AG09309 (cell line): ENCODE data around the gene CABLES2.

Experiments
- DNase-seq: peaks from one replicate; pipeline ENCODE4 v3.0.0-alpha.2; 2010; ENCODE audit warnings: low read depth
- H3K4me3 ChIP-seq: 2 replicates; pipeline ENCODE4 v1.5.1; 2011; ENCODE audit warnings: mild to moderate bottlenecking, low read depth, low read length, moderate library complexity; ENCODE audit not compliant: control insufficient read depth
- CTCF ChIP-seq: IDR thresholded peaks from 2 replicates; pipeline ENCODE4 v1.5.1; 2011; ENCODE audit warnings: mild to moderate bottlenecking, low read depth, low read length, inconsistent platforms; ENCODE audit not compliant: insufficient read depth, control insufficient read depth; ENCODE audit errors: missing control alignments

CABLES2 gene

DNA sequence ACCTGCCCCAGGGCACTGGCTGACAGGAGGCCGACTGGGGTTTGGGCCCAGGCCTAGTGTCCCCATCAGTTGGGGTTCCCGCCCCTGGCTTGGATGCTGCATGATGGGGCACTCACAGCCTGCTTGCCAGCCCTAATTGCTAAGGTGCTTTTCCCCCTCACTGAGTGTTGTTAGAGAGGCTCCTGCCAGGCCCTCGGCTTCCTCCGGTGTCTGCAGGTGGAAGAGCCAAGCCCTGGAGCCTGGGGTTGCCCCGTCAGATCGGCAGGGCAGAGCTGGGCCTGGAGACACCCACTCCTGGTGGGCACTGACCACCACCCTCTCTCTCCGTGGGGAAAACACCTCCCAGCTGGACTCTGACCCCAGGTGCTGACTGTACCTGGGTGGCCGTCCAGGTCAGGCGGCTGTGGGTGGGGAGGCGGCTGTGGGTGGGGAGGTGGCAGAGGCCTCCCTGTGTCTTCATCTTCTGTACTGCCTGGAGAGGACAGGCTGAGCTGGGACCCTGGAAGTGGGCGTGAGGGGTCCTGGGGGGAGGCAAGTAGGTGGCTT lies 6.0 kb upstream of the CABLES2 start:
- TF ChIP-seq CTCF: no peak
- H3K4me3 ChIP-seq: no peak overlapping the region
- DNase-seq: no peak

DNA sequence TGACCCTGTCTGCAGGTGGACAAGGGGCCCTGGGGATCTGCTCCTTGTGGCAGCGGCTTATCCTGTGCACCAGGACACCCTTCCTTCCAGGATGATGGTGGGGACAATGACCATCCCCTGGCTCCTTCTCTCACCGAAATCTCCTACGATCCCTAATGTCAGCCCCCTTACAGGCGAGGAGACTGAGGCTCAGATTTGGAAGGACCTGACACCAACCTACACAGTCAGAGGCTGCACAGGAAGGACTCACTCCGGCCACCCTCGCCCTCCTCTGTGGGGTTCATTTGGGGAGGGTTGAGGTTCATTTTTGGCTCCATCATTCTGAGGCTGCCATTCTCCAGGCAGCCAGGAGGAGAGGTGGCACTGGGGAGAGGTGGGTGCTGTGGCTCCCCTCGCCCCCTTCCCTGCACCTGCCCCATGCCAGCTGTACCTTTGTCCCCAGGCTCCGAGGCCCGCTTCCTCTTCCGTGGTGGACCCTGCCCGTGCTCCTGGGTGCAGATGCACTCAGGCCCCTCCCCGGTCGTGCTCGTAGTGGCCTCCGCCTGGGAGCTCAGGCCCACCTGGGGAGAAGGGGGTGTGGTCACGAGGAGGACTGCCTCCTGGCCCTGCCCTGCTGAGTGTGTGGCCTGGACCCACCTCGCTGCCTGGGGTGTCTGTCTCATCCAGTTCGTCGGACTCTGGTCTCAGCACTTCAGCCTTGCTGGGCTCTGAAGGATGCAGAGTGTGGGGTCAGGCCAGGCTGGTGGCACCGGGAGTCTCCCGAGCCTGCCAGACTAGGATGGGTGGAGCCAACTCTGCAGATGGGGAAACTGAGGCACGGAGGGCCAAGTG lies 5.3 kb upstream of the CABLES2 start:
- TF ChIP-seq CTCF: no peak
- no peak overlapping the region for H3K4me3 ChIP-seq
- no peak for DNase-seq

DNA sequence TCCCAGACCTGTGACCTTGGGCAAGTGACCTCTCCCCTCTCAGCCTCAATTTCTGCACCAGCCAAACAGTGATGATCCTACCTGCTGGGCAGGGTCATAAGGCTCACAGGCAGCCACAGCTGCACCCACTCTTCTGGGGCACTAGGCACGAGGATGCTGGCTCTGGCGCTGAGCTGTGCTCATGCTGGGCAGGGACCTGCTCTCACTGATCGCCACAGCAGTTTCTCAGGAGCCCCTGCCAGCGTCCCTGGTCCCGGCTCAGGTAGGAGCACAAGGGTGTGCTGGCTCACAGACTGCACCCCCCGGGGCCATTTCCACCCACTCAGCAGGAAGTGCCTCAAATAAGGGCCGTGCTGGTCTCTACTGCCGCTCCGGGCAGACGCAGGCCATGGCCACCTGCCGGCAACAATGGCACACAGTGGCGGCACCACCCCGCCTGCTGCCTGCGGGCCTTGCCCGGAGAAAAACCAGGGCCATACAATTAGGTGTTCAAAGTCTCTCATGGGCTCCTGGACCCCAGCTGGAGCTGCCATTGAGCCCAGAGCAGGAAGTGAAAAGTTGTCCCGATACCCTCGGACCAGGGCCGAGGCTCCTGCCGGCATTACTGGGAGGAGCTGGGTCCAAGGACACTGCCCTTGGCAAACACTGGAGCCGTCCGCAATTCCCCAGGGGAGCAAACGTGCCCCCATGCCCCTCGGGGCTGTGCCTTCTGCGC lies 4.6 kb upstream of the CABLES2 start:
- DNase-seq: no peak
- no peak for TF ChIP-seq CTCF

GRCh38 chr20:62410746-62411478 lies 3.8 kb upstream of the CABLES2 start:
- no peak for TF ChIP-seq CTCF
- H3K4me3 ChIP-seq: no peak overlapping the region
- no peak for DNase-seq

More for the DNA sequence above, 4.6 kb upstream of the CABLES2 start:
- H3K4me3 ChIP-seq: no peak overlapping the region

DNA sequence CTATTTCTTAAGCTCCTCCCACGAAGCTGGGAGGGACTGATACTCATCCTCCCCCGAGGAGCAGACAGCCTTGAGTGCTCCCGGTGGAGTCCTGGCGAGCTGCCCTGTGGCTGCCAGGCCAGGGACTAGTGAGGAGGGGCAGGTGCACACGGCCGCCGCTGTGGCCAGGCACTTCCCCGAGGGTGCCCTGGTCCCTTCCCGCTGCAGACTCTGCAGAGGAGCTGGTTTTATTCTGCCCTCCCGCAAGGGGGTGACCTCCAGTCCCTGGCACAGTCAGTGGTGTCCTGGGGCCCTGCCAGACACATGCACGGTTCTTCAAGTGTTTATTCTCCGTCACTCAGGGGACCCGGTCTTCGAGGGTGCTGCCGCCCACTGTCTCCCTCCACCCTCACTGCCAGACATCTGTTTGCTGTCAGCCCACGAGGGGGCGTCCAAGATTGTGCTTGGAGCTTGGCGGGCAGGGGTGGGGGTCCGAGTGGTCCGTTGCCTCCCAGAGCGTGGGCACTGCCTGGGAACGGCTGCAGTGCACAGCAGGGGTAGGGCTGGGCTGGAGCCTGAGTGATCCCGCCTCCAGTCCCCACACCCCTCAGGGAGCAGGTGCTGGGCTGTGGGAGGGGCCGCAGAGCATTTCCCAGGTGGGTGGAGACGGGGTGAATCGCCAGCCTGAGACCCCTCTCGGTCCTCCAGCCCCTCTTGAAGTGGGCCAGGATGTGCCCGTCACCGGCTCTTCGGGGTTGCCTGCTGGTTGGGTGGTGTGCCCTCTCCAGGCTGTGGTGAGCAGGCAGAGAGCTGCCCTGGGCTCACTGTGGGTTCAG lies 3.1 kb upstream of the CABLES2 start:
- TF ChIP-seq CTCF: peak; percentile 51
- DNase-seq: no peak
- no peak overlapping the region for H3K4me3 ChIP-seq
